NCI-H2171 treated with DMSO at 0.1 percent for 48 hours (cell line): ENCODE results near the gene XAGE3.

ENCODE experiments used
- DNase-seq: peaks from one replicate; lab custom pipeline; 2025; lab: John Stamatoyannopoulos, UW

XAGE3 gene

DNA sequence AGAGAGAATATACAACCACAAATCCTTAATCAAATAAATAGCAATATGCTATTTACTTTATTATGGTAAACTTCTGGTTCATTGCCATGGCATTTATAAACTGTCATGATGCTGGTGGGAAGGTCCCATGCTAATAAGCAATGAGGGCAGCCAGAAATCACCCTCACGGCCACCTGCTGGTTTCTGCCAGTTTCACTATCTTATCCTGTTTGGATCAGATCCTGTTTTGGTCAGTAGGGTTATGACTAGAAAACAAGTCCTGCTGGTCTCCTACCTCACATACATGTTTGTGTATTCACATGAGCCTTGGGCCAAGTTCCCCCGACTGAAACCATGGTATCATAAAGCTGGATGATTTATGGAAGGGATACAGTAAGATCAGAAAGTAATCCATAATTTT is 28.7 kb downstream of the XAGE3 start:
- DNase-seq, result no peak

DNA sequence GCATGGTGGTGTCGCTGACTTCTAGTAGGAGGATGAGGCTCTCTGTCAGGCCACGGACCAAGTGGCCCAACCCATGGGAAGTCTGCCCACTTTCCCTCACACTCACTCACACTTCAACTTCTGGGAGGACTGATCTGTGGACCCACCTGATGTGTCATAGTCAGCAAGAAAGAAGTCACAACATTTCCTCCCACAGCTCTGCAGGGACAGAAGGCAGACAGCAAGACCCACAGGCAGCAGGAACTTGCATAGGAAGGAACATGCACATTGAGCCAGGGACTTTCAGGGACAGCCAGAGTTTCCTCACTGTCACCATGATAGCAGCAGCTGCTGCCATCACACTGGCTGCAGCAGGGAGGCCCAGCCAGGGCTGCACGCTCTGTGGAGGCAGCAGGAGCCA is 37.3 kb downstream of the XAGE3 start:
- DNase-seq, result no peak

DNA sequence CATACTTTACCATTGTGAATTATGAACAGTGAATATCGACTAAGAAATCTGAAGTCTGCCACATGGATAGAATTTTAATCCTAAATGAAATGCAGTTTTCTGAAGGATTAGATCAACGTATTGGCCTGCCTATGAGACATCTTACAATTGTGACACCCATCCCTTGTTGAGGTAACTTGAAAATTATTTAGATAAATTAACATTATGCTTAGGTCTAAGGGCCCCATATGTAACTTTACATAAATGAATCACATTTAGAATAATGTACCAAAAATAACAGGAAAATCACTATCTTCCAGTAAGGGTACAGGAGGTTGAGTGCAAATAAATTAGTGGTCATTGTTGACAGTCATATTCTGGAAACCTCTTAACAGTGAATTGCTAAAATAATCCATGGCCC is 43.3 kb downstream of the XAGE3 start:
- no peak for DNase-seq

DNA sequence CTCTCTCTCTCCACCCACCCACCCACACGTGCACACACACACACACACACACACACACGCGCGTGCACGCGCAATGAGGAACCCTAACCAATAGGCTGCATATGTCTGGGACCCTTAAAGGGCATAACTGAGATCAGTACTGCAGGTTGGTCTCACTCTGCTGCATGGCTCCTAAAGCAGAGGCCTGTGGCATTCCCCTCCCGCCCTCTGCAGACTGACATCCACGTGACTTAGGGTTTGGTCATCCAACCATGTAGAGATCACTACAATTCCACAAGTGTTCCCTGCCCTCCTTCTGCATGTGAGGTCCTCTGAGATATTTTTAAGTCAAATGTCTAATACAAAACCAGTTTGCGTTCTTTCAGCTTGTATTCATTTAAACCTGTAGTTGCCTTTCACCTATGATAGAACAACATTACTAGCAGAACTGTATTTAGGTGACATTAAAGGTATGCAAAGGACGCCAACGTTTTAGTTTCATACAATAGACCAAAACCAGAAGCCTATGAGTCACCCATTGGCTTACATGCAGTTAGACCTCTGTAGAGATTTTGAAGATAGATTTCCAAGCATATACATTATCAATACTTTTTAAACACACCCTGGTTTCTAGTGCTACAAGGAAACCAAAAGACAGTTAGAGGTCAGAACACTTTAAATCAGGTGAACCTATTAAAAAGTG is 46.7 kb downstream of the XAGE3 start:
- no peak for DNase-seq

DNA sequence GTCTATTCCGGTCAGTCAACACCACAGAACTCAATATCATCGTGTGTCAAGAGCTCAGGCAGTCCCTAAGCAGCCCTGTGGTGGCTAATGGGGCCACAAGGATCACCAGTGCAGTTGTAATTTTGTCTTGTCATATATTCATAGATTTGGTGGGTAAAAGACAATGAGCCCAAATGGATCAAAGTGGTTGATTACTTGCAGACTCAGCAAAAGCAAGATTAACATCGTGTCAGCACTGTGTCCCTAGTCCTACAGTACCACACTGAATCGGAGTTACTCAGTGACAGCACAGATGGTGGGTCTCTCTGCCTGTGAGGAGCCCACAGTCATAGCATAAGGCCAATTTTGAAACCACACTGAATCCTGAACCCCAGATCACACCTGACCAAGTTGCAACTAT is 48.1 kb downstream of the XAGE3 start:
- no peak for DNase-seq
